ENCODE measurements around the gene SHH. TPM values are rescaled to one million over a fixed set of nuclear protein-coding genes. Genes with fewer than 3 reads are reported as not detected.

Gene SHH
- polyA plus RNA-seq, 1 donor (not counting 4 experiments of a cell fraction or from before 2014, with no cell fraction given) = not detected

- H4K20me1 ChIP-seq (ENCODE audit: control insufficient read depth, extremely low read depth, insufficient read depth, low read length) = no peaks in the 10 kb centered on the region
- no peak overlapping the region for H2AFZ ChIP-seq (ENCODE audit: control insufficient read depth, low read length)
- peaks cover 18% of the 10 kb centered on the region for H3K4me1 ChIP-seq (ENCODE audit: control insufficient read depth, extremely low read depth, insufficient read depth, low read length)
- H3K9ac ChIP-seq (ENCODE audit: control insufficient read depth, extremely low read depth, insufficient read depth, low read length) = no peak overlapping the region
- no peak overlapping the region for H3K4me3 ChIP-seq (ENCODE audit: control insufficient read depth in 2 of 3, extremely low read depth in 1 of 3, insufficient read depth in 2 of 3, low read depth in 1 of 3, low read length in 3 of 3)
- H3K4me2 ChIP-seq (ENCODE audit: control insufficient read depth, extremely low read depth, insufficient read depth, low read depth, low read length) = no peak overlapping the region
- H3K36me3 ChIP-seq (ENCODE audit: control insufficient read depth in 2 of 2, extremely low read depth in 1 of 2, insufficient read depth in 2 of 2, low read length in 2 of 2) = no peaks in the 10 kb centered on the region
- H3K9me3 ChIP-seq (ENCODE audit: control insufficient read depth, low read depth, low read length) = no peaks in the 10 kb centered on the region
- no peak overlapping the region for H3K27ac ChIP-seq (ENCODE audit: control insufficient read depth, insufficient read depth, low read length)
- FAIRE-seq (no peak), DNase-seq (ENCODE audit: low read depth, low spot score) (no peak)
- peaks cover 93% of the 10 kb centered on the region for H3K27me3 ChIP-seq (ENCODE audit: control insufficient read depth, extremely low read depth, insufficient read depth, low read length)
- H3K79me2 ChIP-seq (ENCODE audit: control insufficient read depth, insufficient read depth, low read length) = no peaks in the 10 kb centered on the region
- no peaks in the 10 kb centered on the region for H3K9me1 ChIP-seq (ENCODE audit: control insufficient read depth, extremely low read depth, insufficient read depth, low read length)
- TF ChIP-seq EZH2 (IDR thresholded peaks at IDR 0.05; ENCODE audit: low read length) (no peak), CTCF (optimal IDR thresholded peaks at IDR 0.05 in 1 of 3, IDR thresholded peaks at IDR 0.05 in 1 of 3, conservative IDR thresholded peaks at IDR 0.05 in 1 of 3; ENCODE audit: extremely low read depth in 1 of 3, insufficient read depth in 2 of 3, low read length in 3 of 3) (no peak)
- dilution Hi-C loops (cut with MboI; ENCODE audit: extremely low pct_ligation_motif_present, low sequenced_read_pairs) = loop anchor here (25.0 kb wide), 1 partner anchor 880 kb away; no protein-coding TSS in a partner anchor
Observed at GRCh38 chr7:155807065-155807671, 5.1 kb downstream of the SHH start.

GRCh38 chr7:155806096-155806871 lies 6.0 kb downstream of the SHH start:
- Histone ChIP-seq H3K4me2 (ENCODE audit: control insufficient read depth, extremely low read depth, insufficient read depth, low read depth, low read length) (no peak overlapping the region), H3K36me3 (ENCODE audit: control insufficient read depth in 2 of 2, extremely low read depth in 1 of 2, insufficient read depth in 2 of 2, low read length in 2 of 2) (no peaks in the 10 kb centered on the region), H4K20me1 (ENCODE audit: control insufficient read depth, extremely low read depth, insufficient read depth, low read length) (no peaks in the 10 kb centered on the region), H3K4me3 (ENCODE audit: control insufficient read depth in 2 of 3, extremely low read depth in 1 of 3, insufficient read depth in 2 of 3, low read depth in 1 of 3, low read length in 3 of 3) (no peak overlapping the region), H3K9me1 (ENCODE audit: control insufficient read depth, extremely low read depth, insufficient read depth, low read length) (no peaks in the 10 kb centered on the region), H3K4me1 (ENCODE audit: control insufficient read depth, extremely low read depth, insufficient read depth, low read length) (peaks cover 13% of the 10 kb centered on the region), H2AFZ (ENCODE audit: control insufficient read depth, low read length) (no peak overlapping the region), H3K79me2 (ENCODE audit: control insufficient read depth, insufficient read depth, low read length) (no peaks in the 10 kb centered on the region), H3K9ac (ENCODE audit: control insufficient read depth, extremely low read depth, insufficient read depth, low read length) (no peak overlapping the region), H3K27me3 (ENCODE audit: control insufficient read depth, extremely low read depth, insufficient read depth, low read length) (peaks cover 91% of the 10 kb centered on the region), H3K9me3 (ENCODE audit: control insufficient read depth, low read depth, low read length) (no peaks in the 10 kb centered on the region), H3K27ac (ENCODE audit: control insufficient read depth, insufficient read depth, low read length) (no peak overlapping the region)
- DNase-seq (ENCODE audit: low read depth, low spot score) (no peak), FAIRE-seq (no peak)
- TF ChIP-seq EZH2 (IDR thresholded peaks at IDR 0.05; ENCODE audit: low read length) (no peak), CTCF (optimal IDR thresholded peaks at IDR 0.05 in 1 of 3, IDR thresholded peaks at IDR 0.05 in 1 of 3, conservative IDR thresholded peaks at IDR 0.05 in 1 of 3; ENCODE audit: extremely low read depth in 1 of 3, insufficient read depth in 2 of 3, low read length in 3 of 3) (no peak)
- dilution Hi-C loops (cut with MboI; ENCODE audit: extremely low pct_ligation_motif_present, low sequenced_read_pairs) = loop anchor here (25.0 kb wide), 1 partner anchor 881 kb away; no protein-coding TSS in a partner anchor
